ENCODE data around the gene SMAD1. TPM values are rescaled to one million over a fixed set of nuclear protein-coding genes. Genes with fewer than 3 reads are reported as not detected.
A peak's percentile ranks its signal among the peaks of the same experiment; 100 is the strongest.

The SMAD1 gene
- total RNA-seq, 1 experiment from 2014 or later = 23.0 TPM

DNA sequence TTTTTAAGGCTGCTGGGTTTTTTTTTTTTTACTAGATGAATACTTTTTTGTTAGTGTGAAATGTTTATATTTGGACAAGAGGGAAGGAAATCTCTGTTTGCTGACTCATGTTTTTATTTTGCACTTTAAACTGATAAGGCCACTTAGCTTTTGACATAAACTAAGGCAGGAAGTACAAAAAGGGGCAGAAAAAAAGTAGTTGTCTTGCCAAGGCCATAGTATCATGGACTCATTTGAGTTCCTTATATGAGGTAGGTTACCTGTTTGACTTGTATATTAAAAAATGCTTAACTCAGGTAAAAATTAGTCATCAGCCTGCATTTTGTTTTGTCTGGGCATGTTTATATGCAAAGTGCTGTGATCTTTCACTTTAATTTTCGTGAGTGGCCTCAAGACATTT is 26.0 kb downstream of the SMAD1 start:
- ATAC-seq (no peak), DNase-seq (ENCODE audit: low read depth, low spot score) (no peak)
- no TSS peak for BruUV-seq (replicated peaks)
- H3K36me3 ChIP-seq (ENCODE audit: control insufficient read depth in 1 of 2, insufficient read depth in 2 of 2, low read length in 2 of 2) = no peaks in the 10 kb centered on the region
- intact Hi-C loops (cut with micrococcal nuclease) = no loop called here
- no peak overlapping the region for H3K9ac ChIP-seq (ENCODE audit: low read length)
- no peak overlapping the region for H3K27ac ChIP-seq (ENCODE audit: low read depth, low read length)
- TF ChIP-seq ZFX (IDR thresholded peaks at IDR 0.05) (no peak), ZNF274 (IDR thresholded peaks at IDR 0.05; ENCODE audit: low read depth, low read length) (no peak), JUND (IDR thresholded peaks at IDR 0.05) (no peak), SRF (IDR thresholded peaks at IDR 0.05; ENCODE audit: low read depth) (no peak), POLR2A (IDR thresholded peaks at IDR 0.05; ENCODE audit: borderline replicate concordance, extremely low read depth, insufficient read depth, insufficient read length) (no peak), EZH2 (IDR thresholded peaks at IDR 0.05) (no peak), EGR1 (IDR thresholded peaks at IDR 0.05; ENCODE audit: low read depth) (no peak), SIN3A (IDR thresholded peaks at IDR 0.05; ENCODE audit: low read depth) (no peak), EZH2phosphoT487 (IDR thresholded peaks at IDR 0.05; ENCODE audit: borderline replicate concordance) (no peak)
- TF ChIP-seq, protein P1, sequence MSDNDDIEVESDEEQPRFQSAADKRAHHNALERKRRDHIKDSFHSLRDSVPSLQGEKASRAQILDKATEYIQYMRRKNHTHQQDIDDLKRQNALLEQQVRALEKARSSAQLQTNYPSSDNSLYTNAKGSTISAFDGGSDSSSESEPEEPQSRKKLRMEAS (IDR thresholded peaks at IDR 0.05) = no peak
- no peaks in the 10 kb centered on the region for H3K9me2 ChIP-seq (ENCODE audit: insufficient read depth)
- ChIA-PET RAD21 (ENCODE audit: low non-redundant PET in 1 of 2, low total read pairs in 2 of 2, uncharacterized antibody in 2 of 2, unreplicated experiment in 2 of 2) (no interaction called here), CTCF (no interaction called here), POLR2A (no interaction called here)
- no peak overlapping the region for H2AFZ ChIP-seq (ENCODE audit: low read depth, low read length, poor library complexity, severe bottlenecking)
- H3K4me3 ChIP-seq (replicated peaks in 1 of 2; ENCODE audit: low read depth in 1 of 2, low read length in 2 of 2) = no peak overlapping the region
- H3K27me3 ChIP-seq (ENCODE audit: insufficient read depth, low read length) = no peaks in the 10 kb centered on the region
- H3K9me3 ChIP-seq (ENCODE audit: control insufficient read depth in 1 of 2, insufficient read depth in 1 of 2, low read depth in 1 of 2, low read length in 2 of 2) = peaks cover 3 to 7% of the 10 kb centered on the region in 2 experiments; a peak in 2 of 4 replicates
- H3K4me1 ChIP-seq (ENCODE audit: control insufficient read depth in 1 of 2, insufficient read depth in 2 of 2, low read length in 2 of 2) = peaks cover 3 to 8% of the 10 kb centered on the region in 2 experiments; a peak in 2 of 4 replicates
- H3K4me2 ChIP-seq (ENCODE audit: low read length) = peak overlapping the region; percentile 33; the same call in 1 of the 2 replicates
- peaks cover 5% of the 10 kb centered on the region; the same call in 1 of the 2 replicates for H4K20me1 ChIP-seq (ENCODE audit: insufficient read depth)
- peaks cover 83% of the 10 kb centered on the region for H3K79me2 ChIP-seq (ENCODE audit: insufficient read depth, low read length)

DNA sequence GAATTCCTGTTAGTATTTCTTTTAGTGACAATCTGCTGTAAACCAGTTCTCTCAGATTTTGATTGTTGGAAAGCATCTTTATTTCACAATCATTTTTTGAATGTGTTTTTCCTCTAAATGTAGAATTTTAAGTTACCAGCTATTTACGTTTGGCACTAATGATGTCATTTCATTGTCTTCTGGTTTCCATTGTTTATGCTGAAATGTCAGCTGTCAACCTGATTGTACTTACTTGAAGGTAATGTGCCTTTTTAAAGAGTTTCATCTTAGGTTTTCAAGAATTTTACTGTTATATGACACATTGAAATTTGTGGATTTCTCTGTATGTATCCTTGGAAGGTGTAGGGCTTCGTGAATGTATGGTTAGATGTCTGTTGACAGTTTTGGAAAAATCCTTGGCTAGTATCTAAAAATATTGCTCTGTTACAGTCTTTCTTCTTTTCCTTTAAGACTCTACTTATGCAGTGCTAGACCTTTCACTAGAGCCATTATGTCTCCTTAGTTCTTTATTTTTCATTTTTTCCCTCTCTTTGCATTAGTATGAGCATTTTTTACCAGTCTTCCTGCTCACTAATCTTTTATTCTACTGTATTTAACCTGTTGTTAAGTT is 30.4 kb downstream of the SMAD1 start:
- Histone ChIP-seq H2AFZ (ENCODE audit: low read depth, low read length, poor library complexity, severe bottlenecking) (no peak overlapping the region), H3K36me3 (ENCODE audit: control insufficient read depth in 1 of 2, insufficient read depth in 2 of 2, low read length in 2 of 2) (no peaks in the 10 kb centered on the region), H3K4me1 (ENCODE audit: control insufficient read depth in 1 of 2, insufficient read depth in 2 of 2, low read length in 2 of 2) (peaks cover 3 to 8% of the 10 kb centered on the region in 2 experiments; a peak in 2 of 4 replicates), H3K27ac (ENCODE audit: low read depth, low read length) (no peak overlapping the region), H3K79me2 (ENCODE audit: insufficient read depth, low read length) (peaks cover 77% of the 10 kb centered on the region), H3K9me2 (ENCODE audit: insufficient read depth) (no peaks in the 10 kb centered on the region), H3K9me3 (ENCODE audit: control insufficient read depth in 1 of 2, insufficient read depth in 1 of 2, low read depth in 1 of 2, low read length in 2 of 2) (peaks cover 9 to 13% of the 10 kb centered on the region in 2 experiments; a peak in 2 of 4 replicates), H3K4me2 (ENCODE audit: low read length) (no peak overlapping the region), H3K9ac (ENCODE audit: low read length) (no peak overlapping the region), H3K27me3 (ENCODE audit: insufficient read depth, low read length) (no peaks in the 10 kb centered on the region), H4K20me1 (ENCODE audit: insufficient read depth) (no peaks in the 10 kb centered on the region), H3K4me3 (replicated peaks in 1 of 2; ENCODE audit: low read depth in 1 of 2, low read length in 2 of 2) (no peak overlapping the region)
- DNase-seq (ENCODE audit: low read depth, low spot score) (peak; percentile 29), ATAC-seq (no peak)
- intact Hi-C loops (cut with micrococcal nuclease) = no loop called here
- ChIA-PET POLR2A (no interaction called here), RAD21 (ENCODE audit: low non-redundant PET in 1 of 2, low total read pairs in 2 of 2, uncharacterized antibody in 2 of 2, unreplicated experiment in 2 of 2) (no interaction called here), CTCF (no interaction called here)
- TF ChIP-seq ELF1 (IDR thresholded peaks at IDR 0.05; ENCODE audit: borderline replicate concordance, low read depth) = no peak
- peak; percentile 94 for TF ChIP-seq CBX3 (IDR thresholded peaks at IDR 0.05; ENCODE audit: low read depth)
- no TSS peak for BruUV-seq (replicated peaks)

Measured in HCT116 (cell line).